Inflammatory macrophage treated with lipopolysaccharide for 1 hour (primary cell): ENCODE measurements around the gene TTLL12.

Experiments used
- DNase-seq, 2 donors: peaks; one replicate each; pipeline ENCODE4 v3.0.0-alpha.2; 2020 to 2022

TTLL12 gene

GRCh38 chr22:43186272-43187170 is at the start of gene TTLL12:
Gene TTLL12, minus strand, starts transcription at chr22:43187134. Its CDS starts 65 bp downstream, at chr22:43187069.
- DNase-seq, result peak; percentile 43 to 46

DNA sequence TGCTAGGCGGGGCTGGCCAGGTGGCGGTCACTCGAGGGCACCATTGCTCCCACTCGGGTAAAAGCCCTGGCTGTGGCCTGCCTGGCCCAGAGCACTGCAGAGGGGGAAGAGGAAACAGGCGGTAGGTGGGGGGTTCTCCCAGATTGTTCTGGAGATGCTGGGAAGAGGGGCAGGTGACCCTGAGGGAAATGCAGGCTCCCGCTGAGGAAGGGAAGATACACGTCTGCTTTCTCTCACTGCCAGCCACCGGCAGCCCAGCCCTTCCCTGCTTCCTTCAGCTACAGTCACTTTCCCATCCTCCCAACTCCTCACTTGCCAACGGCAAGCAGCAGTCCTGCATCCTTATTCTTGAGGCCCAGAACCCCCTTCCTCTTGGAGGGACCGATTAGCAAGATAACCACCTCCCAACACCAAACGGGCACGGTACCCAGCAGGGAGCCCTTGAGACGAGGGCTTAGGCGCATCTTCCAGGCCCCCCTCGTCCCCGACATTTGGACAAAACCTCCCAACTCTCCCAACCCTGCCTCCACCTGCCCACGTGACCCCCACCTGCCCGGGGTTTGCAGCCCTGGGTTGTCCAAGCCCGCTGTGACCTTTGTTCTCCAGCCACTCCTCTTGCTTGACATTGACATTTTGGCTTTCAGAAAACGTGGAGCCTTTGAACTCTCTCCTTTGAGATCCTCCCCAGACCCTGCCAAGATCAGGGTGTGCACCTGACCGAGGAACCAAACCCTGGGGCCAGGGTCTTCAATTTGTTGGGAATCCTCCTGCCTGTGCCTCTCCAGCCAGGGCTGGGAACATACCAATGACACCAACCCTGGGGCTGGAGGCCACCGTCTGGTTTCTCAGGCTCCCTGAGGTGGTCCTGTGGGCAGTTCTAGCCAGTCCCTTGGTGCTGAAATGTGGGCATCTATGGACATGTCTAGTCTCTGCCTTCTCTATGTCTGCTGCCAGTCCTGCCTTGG is 48.8 kb upstream of the TTLL12 start:
- DNase-seq, result no peak

GRCh38 chr22:43234264-43234988 is 47.5 kb upstream of the TTLL12 start:
- DNase-seq, result no peak

DNA sequence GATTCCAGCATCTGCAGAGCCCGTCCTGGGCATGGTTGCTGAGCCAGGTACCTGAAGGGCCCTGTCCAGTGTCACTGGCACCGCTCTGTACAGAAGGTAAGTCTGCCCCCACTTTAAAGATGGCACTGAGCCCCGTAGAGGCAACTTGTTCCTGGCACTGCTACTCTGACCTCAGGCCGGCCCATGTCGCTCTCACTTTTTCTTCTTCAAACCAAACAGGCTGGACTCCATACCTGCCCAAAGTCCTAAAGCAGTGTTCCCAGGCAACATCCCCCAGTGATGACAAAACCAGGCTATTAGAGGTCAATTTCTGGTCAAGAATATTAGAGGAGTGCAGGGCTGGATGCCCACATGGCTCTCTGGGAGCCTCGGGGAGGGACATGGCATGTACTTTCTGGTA is 46.6 kb upstream of the TTLL12 start:
- no peak for DNase-seq

DNA sequence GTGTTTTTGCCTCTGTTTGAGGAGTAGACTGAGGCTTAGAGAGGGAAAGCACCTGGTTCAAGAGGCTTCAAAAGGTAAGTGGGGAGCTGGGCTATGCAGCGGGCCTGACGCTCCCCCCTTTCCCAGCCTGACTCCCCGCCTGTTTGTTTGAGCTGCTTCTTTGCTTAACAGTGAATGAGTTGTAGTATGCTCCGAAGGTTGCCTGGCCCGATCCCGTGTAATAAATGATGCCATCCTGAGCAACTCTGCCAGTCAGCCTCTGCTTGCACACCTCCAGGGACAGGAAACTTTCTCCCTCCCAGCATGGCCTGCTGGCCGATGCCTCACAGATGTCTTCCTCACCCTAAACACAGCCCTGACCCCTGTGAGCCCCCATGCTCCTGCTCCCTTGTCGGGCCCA is 45.5 kb upstream of the TTLL12 start:
- no peak for DNase-seq

DNA sequence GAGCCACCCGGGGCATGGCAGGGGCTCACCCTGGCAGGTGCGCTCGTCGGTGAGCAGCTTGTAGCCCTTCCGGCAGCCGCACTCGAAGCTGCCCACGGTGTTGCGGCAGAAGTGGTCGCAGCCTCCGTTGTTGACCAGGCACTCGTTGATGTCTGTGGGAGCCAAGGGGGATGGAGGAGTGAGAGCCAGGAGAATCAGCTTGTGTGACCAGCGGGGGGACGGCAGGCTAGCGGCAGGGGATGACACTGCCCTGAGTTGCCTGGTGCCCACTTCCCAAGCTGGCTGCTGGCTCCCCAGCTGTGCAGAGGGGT is 44.7 kb upstream of the TTLL12 start:
- DNase-seq, result no peak

GRCh38 chr22:43230971-43231723 is 44.2 kb upstream of the TTLL12 start:
- DNase-seq, result peak in 1 of 2 donors; percentile 68

- no peak for DNase-seq
Measured at GRCh38 chr22:43230571-43230970, 43.6 kb upstream of the TTLL12 start.

- DNase-seq, result no peak
Measured at GRCh38 chr22:43228863-43229262, 41.9 kb upstream of the TTLL12 start.

GRCh38 chr22:43228330-43228729 is 41.4 kb upstream of the TTLL12 start:
- peak; percentile 14 to 37 for DNase-seq

DNA sequence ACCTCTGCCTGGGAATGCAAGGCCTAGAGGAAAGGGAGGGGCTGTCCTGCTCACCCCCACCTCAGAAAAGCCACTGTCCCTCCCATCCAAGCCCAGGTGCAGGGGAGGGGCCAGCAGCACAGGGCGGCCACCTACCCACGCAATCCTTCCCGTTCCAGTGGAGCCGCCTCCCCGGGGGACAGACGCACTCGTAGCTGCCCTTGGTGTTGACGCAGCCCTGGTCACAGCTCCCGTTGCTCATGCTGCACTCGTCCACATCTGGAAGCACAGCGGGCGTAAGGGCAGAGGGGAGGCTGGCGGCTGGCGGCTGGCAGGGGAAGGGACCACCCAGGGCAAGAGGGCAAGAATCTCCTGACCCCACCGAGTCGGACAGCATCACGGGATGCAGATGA is 40.3 kb upstream of the TTLL12 start:
- DNase-seq, result no peak

DNA sequence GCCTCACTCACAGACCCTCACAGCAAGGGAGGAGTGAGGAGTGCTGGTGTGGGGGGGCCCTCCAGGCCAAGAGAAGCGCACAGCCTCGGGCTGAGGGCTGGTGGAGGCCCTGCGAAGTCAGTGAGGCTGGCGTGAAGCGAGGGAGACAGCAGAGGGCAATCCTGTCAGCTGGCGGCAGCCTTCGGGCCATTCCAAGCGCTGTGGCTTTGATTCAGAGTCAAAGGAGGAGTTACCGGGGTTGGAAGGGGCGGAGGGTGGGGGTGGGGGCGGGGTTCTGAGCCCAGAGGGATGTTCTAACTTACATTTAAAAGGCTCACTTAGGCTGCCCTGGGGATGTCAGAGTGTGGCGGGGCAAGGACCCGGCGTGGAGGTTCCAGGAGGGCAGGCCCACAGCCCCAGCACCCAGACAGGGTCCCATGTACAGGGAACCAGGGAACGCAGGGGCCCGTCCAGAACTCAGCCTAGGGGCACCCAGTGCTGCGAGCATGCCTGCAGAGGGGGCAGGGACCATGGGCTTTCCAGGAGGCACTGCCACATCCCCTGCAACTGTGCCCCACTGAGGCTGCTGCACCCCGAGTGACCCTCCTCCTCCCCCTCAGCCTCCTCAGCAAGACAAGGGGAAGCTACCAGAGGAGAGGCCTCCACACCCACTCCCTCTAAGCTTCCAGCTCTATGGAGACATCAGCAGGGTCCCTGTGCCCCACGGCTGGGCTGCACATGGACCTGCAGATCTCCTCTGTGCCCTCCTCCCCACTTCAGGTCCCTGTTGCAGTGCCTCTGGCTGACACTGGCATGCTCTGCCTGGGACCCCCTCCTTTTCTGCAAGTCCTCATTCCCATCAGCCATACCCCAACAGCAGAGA is 39.7 kb upstream of the TTLL12 start:
- DNase-seq, result no peak

- DNase-seq, result no peak
Measured at GRCh38 chr22:43225609-43226008, 38.7 kb upstream of the TTLL12 start.

GRCh38 chr22:43222987-43223386 is 36.1 kb upstream of the TTLL12 start:
- DNase-seq, result no peak

GRCh38 chr22:43222262-43222661 is 35.3 kb upstream of the TTLL12 start:
- DNase-seq, result no peak

GRCh38 chr22:43220625-43221380 is 33.9 kb upstream of the TTLL12 start:
- no peak for DNase-seq

DNA sequence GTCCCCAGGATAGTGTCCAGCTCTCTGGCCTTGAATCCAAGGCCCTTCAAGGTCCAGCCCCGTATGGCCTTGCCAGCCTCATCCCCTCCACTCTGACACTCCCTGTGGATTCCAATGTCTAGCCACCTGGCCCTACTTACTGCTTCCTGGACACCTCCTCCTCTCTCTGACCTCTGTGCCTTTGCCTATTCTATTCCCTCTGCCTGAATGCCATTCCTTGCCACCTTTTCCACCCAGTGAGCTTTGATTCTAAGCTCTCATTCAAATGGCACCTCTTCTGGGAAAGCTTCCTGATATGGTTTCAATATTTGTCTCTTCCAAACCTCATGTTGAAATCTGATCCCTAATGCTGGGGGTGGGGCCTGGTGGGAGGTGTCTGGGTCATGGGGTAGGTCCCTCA is 31.9 kb upstream of the TTLL12 start:
- no peak for DNase-seq

DNA sequence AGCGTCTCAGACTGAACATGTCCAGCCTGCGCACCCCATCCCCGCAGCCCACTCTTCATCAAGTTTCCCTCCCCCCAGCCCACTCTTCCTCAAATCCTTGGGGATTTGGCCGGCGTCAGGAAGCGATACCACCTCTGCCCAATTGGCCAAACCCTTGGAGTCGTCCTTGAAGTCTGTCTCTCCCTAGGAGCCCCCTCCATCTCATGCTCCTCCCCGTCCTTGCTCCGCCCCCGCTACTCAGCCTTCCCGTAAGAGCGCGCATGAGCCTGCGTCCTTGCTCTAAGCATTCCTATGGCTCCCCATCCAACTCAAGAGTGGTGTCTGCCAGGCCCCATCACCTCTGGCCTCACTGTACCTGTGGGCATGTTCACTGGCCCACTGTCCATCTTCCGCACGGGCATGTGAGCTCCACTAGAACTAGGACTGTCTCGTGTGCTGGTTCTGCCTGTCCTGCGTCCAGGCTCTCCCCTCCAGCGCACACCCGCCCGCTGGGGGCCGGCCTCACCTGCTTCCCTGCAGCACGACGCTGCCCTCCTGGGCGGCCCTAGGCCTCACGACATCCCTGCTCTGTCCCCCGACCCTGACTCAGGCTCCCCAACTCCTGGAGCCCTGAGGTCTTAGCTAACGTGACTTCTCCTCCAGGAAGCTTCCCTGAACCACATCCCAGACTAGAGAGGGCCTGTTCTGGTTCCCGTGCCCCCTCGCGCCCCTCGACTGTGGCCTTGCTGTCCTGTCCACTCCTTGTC is 30.5 kb upstream of the TTLL12 start:
- DNase-seq, result no peak

GRCh38 chr22:43216738-43217137 is 29.8 kb upstream of the TTLL12 start:
- no peak for DNase-seq

DNA sequence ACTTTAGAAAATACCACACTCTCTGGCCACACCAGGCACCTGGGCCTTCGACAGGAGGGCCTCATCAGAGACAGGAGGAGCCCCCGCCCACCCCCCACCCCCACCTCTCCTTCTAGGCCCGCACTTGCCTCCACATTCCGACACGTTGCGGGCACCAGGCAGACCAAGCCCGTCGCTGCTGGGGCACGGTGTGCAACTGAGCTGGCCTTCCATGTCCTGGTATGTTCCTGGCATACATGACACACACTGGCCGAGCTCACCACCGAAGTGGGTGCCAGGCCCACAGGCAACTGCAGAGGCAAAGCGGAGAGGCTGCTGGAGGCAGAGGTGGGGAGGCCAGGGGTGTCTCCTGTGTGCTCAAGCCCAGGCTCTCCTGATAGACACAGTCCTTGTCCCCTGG is 27.0 kb upstream of the TTLL12 start:
- DNase-seq, result no peak
